ENCODE data around the gene CACNG6. TPM values are rescaled to one million over a fixed set of nuclear protein-coding genes. Genes with fewer than 3 reads are reported as not detected.

CACNG6 gene
- total and polyA plus RNA-seq, 2 of the 13 experiments (the other 11 are each of a cell fraction or from before 2014, with no cell fraction given): not detected

DNA sequence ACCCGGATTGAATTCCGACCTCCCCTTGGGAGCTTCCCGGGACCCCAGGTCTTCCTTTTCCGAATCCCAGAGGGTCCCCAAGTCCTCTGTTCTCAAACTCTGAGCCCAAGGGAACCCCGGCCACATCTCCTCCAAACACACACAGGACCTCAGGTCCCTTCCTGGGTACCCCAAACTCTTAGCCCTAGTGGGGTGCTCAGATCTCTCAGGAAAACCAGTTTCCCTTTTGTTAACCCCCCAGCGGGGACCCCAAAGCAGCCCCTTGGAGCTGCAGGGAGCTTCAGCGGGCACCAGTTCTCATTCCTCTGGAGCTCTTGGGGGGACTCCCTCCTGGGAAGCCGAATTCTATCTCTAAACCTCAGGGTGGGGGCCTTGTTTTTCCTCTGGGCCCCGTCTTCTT lies 774 bp downstream of the CACNG6 start:
- WGBS (ENCODE audit: low lambda C conversion rate): 43% methylated on average over 9 of the region's 9 CpGs
- POLR2A ChIA-PET: no interaction called here
- DNase-seq (ENCODE audit: low spot score) (no peak), FAIRE-seq (no peak), ATAC-seq (no peak)
- intact Hi-C loops (cut with micrococcal nuclease; ENCODE audit: unreplicated experiment) (no loop called here), in situ Hi-C loops (cut with HindIII; ENCODE audit: extremely low pct_ligation_motif_present, low pct_unique_long_range_greater_than_20kb) (no loop called here)
- no peak for TF ChIP-seq ZNF556 (CRISPR knock-in tag; IDR thresholded peaks at IDR 0.05; ENCODE audit: borderline replicate concordance)
- no peak for TF ChIP-seq KLF12 (CRISPR knock-in tag; IDR thresholded peaks at IDR 0.05; ENCODE audit: borderline replicate concordance)
- TF ChIP-seq ATF7 (IDR thresholded peaks at IDR 0.05): no peak
- no peak for TF ChIP-seq ATF7 (CRISPR knock-in tag; IDR thresholded peaks at IDR 0.05)
- TF ChIP-seq ZNF44 (CRISPR knock-in tag; IDR thresholded peaks at IDR 0.05): no peak
- no peak for TF ChIP-seq FIP1L1 (IDR thresholded peaks at IDR 0.05; ENCODE audit: borderline replicate concordance, insufficient read depth, low read depth, low read length)
- TF ChIP-seq, protein P1, sequence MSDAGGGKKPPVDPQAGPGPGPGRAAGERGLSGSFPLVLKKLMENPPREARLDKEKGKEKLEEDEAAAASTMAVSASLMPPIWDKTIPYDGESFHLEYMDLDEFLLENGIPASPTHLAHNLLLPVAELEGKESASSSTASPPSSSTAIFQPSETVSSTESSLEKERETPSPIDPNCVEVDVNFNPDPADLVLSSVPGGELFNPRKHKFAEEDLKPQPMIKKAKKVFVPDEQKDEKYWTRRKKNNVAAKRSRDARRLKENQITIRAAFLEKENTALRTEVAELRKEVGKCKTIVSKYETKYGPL (CRISPR knock-in tag; IDR thresholded peaks at IDR 0.05): no peak
- TF ChIP-seq, protein P2, sequence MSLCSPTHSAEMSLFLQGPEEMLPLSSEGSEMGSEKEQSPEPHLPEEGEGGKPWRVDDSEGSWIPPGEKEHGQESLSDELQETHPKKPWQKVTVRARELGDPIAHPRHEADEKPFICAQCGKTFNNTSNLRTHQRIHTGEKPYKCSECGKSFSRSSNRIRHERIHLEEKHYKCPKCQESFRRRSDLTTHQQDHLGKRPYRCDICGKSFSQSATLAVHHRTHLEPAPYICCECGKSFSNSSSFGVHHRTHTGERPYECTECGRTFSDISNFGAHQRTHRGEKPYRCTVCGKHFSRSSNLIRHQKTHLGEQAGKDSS (CRISPR knock-in tag; IDR thresholded peaks at IDR 0.05; ENCODE audit: borderline replicate concordance, low read depth): no peak
- TF ChIP-seq ZFP82 (CRISPR knock-in tag; IDR thresholded peaks at IDR 0.05; ENCODE audit: borderline replicate concordance): no peak
- no peak for TF ChIP-seq SOX5 (CRISPR knock-in tag; IDR thresholded peaks at IDR 0.05; ENCODE audit: borderline replicate concordance)
- peaks cover 8 to 52% of the 10 kb centered on the region in 2 experiments for H3K27me3 ChIP-seq (ENCODE audit: control insufficient read depth in 1 of 2, insufficient read depth in 2 of 2, low read length in 2 of 2)
- no peak overlapping the region for H3K4me3 ChIP-seq (replicated peaks in 1 of 3; ENCODE audit: insufficient read depth in 1 of 3, low read depth in 2 of 3, low read length in 3 of 3)
- H3K4me1 ChIP-seq (ENCODE audit: insufficient read depth, low read length): no peaks in the 10 kb centered on the region
- H3K4me2 ChIP-seq (ENCODE audit: low read depth, low read length): no peak overlapping the region
- H3K36me3 ChIP-seq (replicated peaks in 1 of 2; ENCODE audit: control insufficient read depth in 1 of 2, insufficient read depth in 2 of 2, low read length in 2 of 2): no peaks in the 10 kb centered on the region
- no peaks in the 10 kb centered on the region for H3K9me3 ChIP-seq (ENCODE audit: low read length)
- no peak overlapping the region for H3K27ac ChIP-seq (ENCODE audit: extremely low read length, insufficient read depth, low read length)
- H4K20me1 ChIP-seq (ENCODE audit: insufficient read depth, low read length): no peaks in the 10 kb centered on the region
- no TSS peak for BruUV-seq (replicated peaks)
- H2AFZ ChIP-seq (ENCODE audit: low read length): no peak overlapping the region
- no peaks in the 10 kb centered on the region for H3K79me2 ChIP-seq (ENCODE audit: insufficient read depth, low read length)
- no peak overlapping the region for H3K9ac ChIP-seq (ENCODE audit: insufficient read depth, low read depth, low read length)
- CTCF ChIA-PET (ENCODE audit: low intra/inter-chr PET ratio, low total read pairs): no interaction called here

Measured in HepG2 (cell line).